ENCODE data around the gene PHOX2A.

- TF ChIP-seq POLR2A (IDR thresholded peaks at IDR 0.05) (no peak), CTCF (IDR thresholded peaks at IDR 0.05) (no peak)
These were observed 10.0 kb downstream of the PHOX2A start for GRCh38 chr11:72233773-72234513.

All from uterus (tissue), 2 donors.